ENCODE measurements around the gene SF3A2. TPM values are rescaled to one million over a fixed set of nuclear protein-coding genes. Genes with fewer than 3 reads are reported as not detected.

Gene SF3A2
- total and polyA plus RNA-seq, 10 of the 15 experiments (the other 5 are each of a cell fraction or from before 2014, with no cell fraction given), result 0.33 to 143 (median 30.6) TPM

- ChIA-PET RAD21 (ENCODE audit: unreplicated experiment) (interaction anchor here (0.6 kb wide), 1 partner anchor 56 kb away, joined by 5 read pairs; no protein-coding TSS in a partner anchor), SMC1A (ENCODE audit: uncharacterized antibody, unreplicated experiment) (no interaction called here), CTCF (interaction anchor here (0.6 kb wide), 1 partner anchor 30 kb away, joined by 3 read pairs; no protein-coding TSS in a partner anchor), POLR2A (no interaction called here)
- ATAC-seq, result no peak
- Histone ChIP-seq H3K27me3 (replicated peaks in 1 of 2; ENCODE audit: control insufficient read depth in 2 of 2, insufficient read depth in 2 of 2, low read length in 1 of 2) (no peaks in the 10 kb centered on the region), H3K79me2 (ENCODE audit: control insufficient read depth, insufficient read depth, low read length) (no peaks in the 10 kb centered on the region), H3K4me2 (ENCODE audit: control insufficient read depth, insufficient read depth) (no peak overlapping the region), H3K36me3 (ENCODE audit: control insufficient read depth in 2 of 2, insufficient read depth in 2 of 2, low read length in 1 of 2) (peaks cover 24 to 62% of the 10 kb centered on the region in 2 experiments; a peak in 3 of 4 replicates), H3K9ac (ENCODE audit: control insufficient read depth, insufficient read depth, low read length) (no peak overlapping the region), H3K4me3 (no peak overlapping the region), H3K4me1 (ENCODE audit: control insufficient read depth, insufficient read depth, low read length) (no peaks in the 10 kb centered on the region), H3K27ac (ENCODE audit: control insufficient read depth, insufficient read depth) (no peak overlapping the region), H3K9me3 (replicated peaks; ENCODE audit: control insufficient read depth, insufficient read depth, low read length) (no peaks in the 10 kb centered on the region), H2AFZ (ENCODE audit: control insufficient read depth, low read depth, low read length) (no peak overlapping the region), H4K20me1 (ENCODE audit: control insufficient read depth, insufficient read depth) (no peaks in the 10 kb centered on the region)
- BruUV-seq (replicated peaks), result no TSS peak
- TF ChIP-seq ZZZ3 (IDR thresholded peaks at IDR 0.05; ENCODE audit: control insufficient read depth, insufficient read length, low read depth) (no peak), SMARCA5 (IDR thresholded peaks at IDR 0.05) (no peak), HSF1 (IDR thresholded peaks at IDR 0.05; ENCODE audit: low read depth, low read length) (no peak), ATF2 (IDR thresholded peaks at IDR 0.05; ENCODE audit: low read length) (no peak), E2F4 (IDR thresholded peaks at IDR 0.05; ENCODE audit: low read depth, low read length) (no peak), ESRRA (IDR thresholded peaks at IDR 0.05; ENCODE audit: low read length) (no peak), NFIC (IDR thresholded peaks at IDR 0.05; ENCODE audit: low read depth, low read length) (no peak), CEBPZ (IDR thresholded peaks at IDR 0.05; ENCODE audit: low read depth, low read length) (no peak), RELB (IDR thresholded peaks at IDR 0.05; ENCODE audit: low read depth) (no peak), ZNF24 (IDR thresholded peaks at IDR 0.05) (no peak), EED (IDR thresholded peaks at IDR 0.05; ENCODE audit: low read depth) (no peak)
- in situ Hi-C loops (cut with MboI), result no loop called here
- 90% methylated on average over 9 of the region's 10 CpGs for WGBS (ENCODE audit: insufficient coverage, insufficient replicate concordance, low lambda C conversion rate, missing lambda C conversion rate)
- intact Hi-C loops (cut with micrococcal nuclease; ENCODE audit: unreplicated experiment), result no loop called here
- no peak for DNase-seq (ENCODE audit: low read depth, low spot score)
- FAIRE-seq, result no peak
Measured at GRCh38 chr19:2208975-2209374, 27.6 kb upstream of the SF3A2 start.
